Esophagus squamous epithelium (tissue), 4 donors: ENCODE results near the gene PLA2G12A.
"Not testable (repeated sequence)": the region's sequence is repeated elsewhere in the genome, so short reads cannot be mapped to it uniquely, and the experiment has no call there.

Source experiments
- CTCF ChIP-seq, 6 experiments: fragments of 450-650 bp in 4 of 6; fragments of 200-600 bp in 2 of 6; sonication (generic) in 2 of 6; IDR thresholded peaks; one replicate each; pipeline ENCODE4 v1.5.1; 2016 to 2019; ENCODE audit warnings: antibody characterized with exemption in 6 of 6, mild to moderate bottlenecking in 4 of 6, moderate library complexity in 4 of 6
- POLR2A ChIP-seq, 4 donors: fragments of 450-650 bp; IDR thresholded peaks; one replicate each; pipeline ENCODE4 v1.6.1; 2017; ENCODE audit warnings: antibody characterized with exemption in 4 of 4, mild to moderate bottlenecking in 4 of 4, moderate library complexity in 3 of 4

- not testable (repeated sequence) for TF ChIP-seq POLR2A, CTCF (IDR thresholded peaks at IDR 0.05)
Observed at GRCh38 chr4:109678472-109678871, 51.4 kb downstream of the PLA2G12A start.
